Neural cell (in vitro differentiated cells): Measurements from ENCODE around the gene KRTAP22-2. TPM values are rescaled to one million over a fixed set of nuclear protein-coding genes. Genes with fewer than 3 reads are reported as not detected.

Source experiments
- H2AFZ ChIP-seq: fragments of 200-600, 300-800 bp; sonication (generic), shearing (Covaris generic); 2 replicates; pipeline ENCODE4 v1.6.0; 2014; ENCODE audit warnings: low read depth, mild to moderate bottlenecking, antibody characterized with exemption, low read length, moderate library complexity
- H3F3A ChIP-seq: fragments of 200-600 bp; shearing (Covaris generic); 2 replicates; pipeline ENCODE4 v1.6.1; 2016; ENCODE audit warnings: mild to moderate bottlenecking, moderate library complexity, mixed read lengths, antibody characterized with exemption, low read length; ENCODE audit not compliant: insufficient read depth, poor library complexity, severe bottlenecking
- H3K27ac ChIP-seq: fragments of 200-600, 300-800 bp; sonication (generic), shearing (Covaris generic); 2 replicates; pipeline ENCODE4 v1.5.1; 2014; ENCODE audit warnings: mild to moderate bottlenecking, low read length, moderate library complexity
- H3K27me3 ChIP-seq: fragments of 300-800, 200-600 bp; sonication (generic), shearing (Covaris generic); 2 replicates; pipeline ENCODE4 v1.6.0; 2014; ENCODE audit warnings: mild to moderate bottlenecking, low read depth, low read length, moderate library complexity; ENCODE audit not compliant: insufficient read depth
- H3K36me3 ChIP-seq: fragments of 300-800, 200-600 bp; sonication (generic), shearing (Covaris generic); 2 replicates; pipeline ENCODE4 v1.5.1; 2014; ENCODE audit warnings: mild to moderate bottlenecking, antibody characterized with exemption, low read length, moderate library complexity; ENCODE audit not compliant: insufficient read depth
- H3K4me2 ChIP-seq: fragments of 300-800, 200-600 bp; sonication (generic), shearing (Covaris generic); 2 replicates; pipeline ENCODE4 v1.6.0; 2014; ENCODE audit warnings: mild to moderate bottlenecking, low read length
- H3K4me3 ChIP-seq: fragments of 300-800, 200-600 bp; sonication (generic), shearing (Covaris generic); 2 replicates; pipeline ENCODE4 v1.5.1; 2014; ENCODE audit warnings: mild to moderate bottlenecking, low read length, moderate library complexity
- H3K79me2 ChIP-seq: fragments of 200-600 bp; shearing (Covaris generic); replicated peaks from 2 replicates; pipeline ENCODE4 v1.6.0; 2014; ENCODE audit warnings: mild to moderate bottlenecking, low read length, moderate library complexity; ENCODE audit not compliant: insufficient read depth
- H3K9ac ChIP-seq: fragments of 300-800, 200-600 bp; sonication (generic), shearing (Covaris generic); 2 replicates; pipeline ENCODE4 v1.6.1; 2016; ENCODE audit warnings: mild to moderate bottlenecking, low read length, mixed read lengths
- H3K9me2 ChIP-seq: fragments of 200-600 bp; shearing (Covaris generic); 2 replicates; pipeline ENCODE4 v1.6.1; 2016; ENCODE audit warnings: mild to moderate bottlenecking, low read length, mixed read lengths; ENCODE audit not compliant: insufficient read depth
- H3K9me3 ChIP-seq: fragments of 200-600, 300-800 bp; sonication (generic), shearing (Covaris generic); 2 replicates; pipeline ENCODE4 v1.6.1; 2016; ENCODE audit warnings: mild to moderate bottlenecking, mixed run types, low read length, moderate library complexity, mixed read lengths
- H4K20me1 ChIP-seq: fragments of 200-600 bp; shearing (Covaris generic); 2 replicates; pipeline ENCODE4 v1.6.1; 2016; ENCODE audit warnings: mild to moderate bottlenecking, mixed run types; ENCODE audit not compliant: insufficient read depth
- CTCF ChIP-seq: fragments of 450-650 bp; IDR thresholded peaks from 2 replicates; pipeline ENCODE4 v1.5.1; 2014; ENCODE audit warnings: antibody characterized with exemption, mild to moderate bottlenecking, moderate library complexity; ENCODE audit not compliant: poor library complexity, severe bottlenecking
- EP300 ChIP-seq: fragments of 450-650 bp; conservative IDR thresholded peaks from 2 replicates; pipeline ENCODE4 v1.6.1; 2014; ENCODE audit warnings: antibody characterized with exemption, mild to moderate bottlenecking, moderate library complexity; ENCODE audit not compliant: poor library complexity, severe bottlenecking
- EZH2 ChIP-seq: fragments of 200-600, 300-800 bp; shearing (Covaris generic), sonication (generic); IDR thresholded peaks from 2 replicates; pipeline ENCODE4 v1.6.1; 2014; ENCODE audit warnings: antibody characterized with exemption, low read length, borderline replicate concordance, mild to moderate bottlenecking; ENCODE audit not compliant: insufficient read depth, poor library complexity, severe bottlenecking
- MXI1 ChIP-seq: fragments of 450-650 bp; conservative IDR thresholded peaks from 2 replicates; pipeline ENCODE4 v1.6.1; 2014; ENCODE audit warnings: antibody characterized with exemption, mild to moderate bottlenecking; ENCODE audit not compliant: poor library complexity, severe bottlenecking
- POLR2AphosphoS5 ChIP-seq: IDR thresholded peaks from 2 replicates; pipeline ENCODE4 v1.6.1; 2012
- RAD21 ChIP-seq: fragments of 450-650 bp; conservative IDR thresholded peaks from 2 replicates; pipeline ENCODE4 v1.6.1; 2014; ENCODE audit warnings: antibody characterized with exemption, mild to moderate bottlenecking, moderate library complexity
- REST ChIP-seq: IDR thresholded peaks from 2 replicates; pipeline ENCODE4 v1.6.1; 2012; ENCODE audit warnings: borderline replicate concordance
- SMC3 ChIP-seq: fragments of 450-650 bp; conservative IDR thresholded peaks from 2 replicates; pipeline ENCODE4 v1.6.1; 2014; ENCODE audit warnings: antibody characterized with exemption, mild to moderate bottlenecking, moderate library complexity; ENCODE audit not compliant: poor library complexity
- TAF1 ChIP-seq: IDR thresholded peaks from 2 replicates; pipeline ENCODE4 v1.6.1; 2012; ENCODE audit warnings: low read depth
- polyA plus RNA-seq: library from polyadenylated mRNA; depleted of rRNA; stranded (reverse); fragments of >200 nt; gene quantifications from 2 replicates; pipeline ENCODE4 v1.2.3, GENCODE V29; 2014

Gene KRTAP22-2
- polyA plus RNA-seq, 1 donor from 2014 or later, result not detected

DNA sequence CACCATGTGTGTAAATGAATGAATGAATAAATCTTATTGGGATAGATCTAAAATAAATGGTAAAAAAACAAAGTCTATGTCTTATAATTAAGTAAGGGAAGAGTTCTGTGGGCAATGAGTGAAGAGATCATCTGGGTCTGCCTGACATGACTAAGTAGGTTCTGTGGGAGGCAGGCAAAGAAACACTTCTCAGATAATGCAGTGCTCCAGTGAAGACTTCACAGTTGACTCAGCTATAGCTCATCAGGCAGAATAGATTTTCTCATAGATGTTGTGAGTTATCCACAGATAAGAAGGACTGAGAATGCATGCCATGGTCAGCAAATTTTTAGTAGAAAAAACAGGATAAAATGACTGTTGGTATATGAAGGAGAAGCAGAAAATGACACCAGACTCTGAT is 12.4 kb downstream of the KRTAP22-2 start:
- Histone ChIP-seq H3K9me3 (no peaks in the 10 kb centered on the region), H3K79me2 (no peaks in the 10 kb centered on the region), H3K4me3 (no peak overlapping the region), H3K27me3 (no peaks in the 10 kb centered on the region), H3F3A (no peaks in the 10 kb centered on the region), H3K4me2 (no peak overlapping the region), H3K9ac (no peak overlapping the region), H2AFZ (no peak overlapping the region), H3K27ac (no peak overlapping the region), H3K9me2 (no peaks in the 10 kb centered on the region), H4K20me1 (no peaks in the 10 kb centered on the region), H3K36me3 (no peaks in the 10 kb centered on the region)
- TF ChIP-seq TAF1 (no peak), RAD21 (no peak), POLR2AphosphoS5 (no peak), EP300 (no peak), REST (no peak)

- H2AFZ ChIP-seq, result no peak overlapping the region
- no peaks in the 10 kb centered on the region for H3K79me2 ChIP-seq
- H3K4me3 ChIP-seq, result no peak overlapping the region
- H3K4me2 ChIP-seq, result no peak overlapping the region
- H3F3A ChIP-seq, result no peaks in the 10 kb centered on the region
- H3K27ac ChIP-seq, result no peak overlapping the region
- TF ChIP-seq MXI1 (no peak), EZH2 (no peak), RAD21 (no peak), EP300 (no peak), TAF1 (no peak), REST (no peak), CTCF (no peak), POLR2AphosphoS5 (no peak), SMC3 (no peak)
- H3K9me3 ChIP-seq, result no peaks in the 10 kb centered on the region
- no peaks in the 10 kb centered on the region for H3K36me3 ChIP-seq
- H3K9ac ChIP-seq, result no peak overlapping the region
- H3K27me3 ChIP-seq, result no peaks in the 10 kb centered on the region
- H4K20me1 ChIP-seq, result no peaks in the 10 kb centered on the region
- H3K9me2 ChIP-seq, result no peaks in the 10 kb centered on the region
Observed at GRCh38 chr21:30567617-30568016, 22.6 kb downstream of the KRTAP22-2 start.
